Measurements from ENCODE around the gene ESRRG.
"Not testable (repeated sequence)": the region's sequence is repeated elsewhere in the genome, so short reads cannot be mapped to it uniquely, and the experiment has no call there.

ESRRG gene

DNA sequence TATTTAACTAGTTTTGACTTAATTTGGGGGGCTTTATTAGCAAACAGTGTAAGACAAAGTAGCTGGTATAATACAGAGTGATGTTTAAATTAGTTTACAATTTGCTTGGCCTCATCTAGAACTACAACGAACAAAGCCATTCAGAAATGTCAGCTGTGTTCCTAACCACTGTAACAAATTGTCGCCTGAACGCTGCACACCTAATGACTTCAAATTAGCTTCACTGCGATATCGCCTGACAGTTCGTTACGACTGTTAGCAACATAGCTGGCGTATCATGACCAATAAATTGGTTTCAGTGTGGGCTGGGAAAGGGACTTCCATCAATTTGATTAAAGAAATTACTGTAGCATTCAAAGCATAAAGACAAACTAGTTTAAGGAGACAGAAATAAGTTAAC lies 160.1 kb downstream of the ESRRG start:
- DNase-seq (ENCODE audit: low spot score): no peak

- DNase-seq (ENCODE audit: low spot score): peak; percentile 32
Measured at GRCh38 chr1:216562383-216562782, 160.8 kb downstream of the ESRRG start.

- no peak for DNase-seq (ENCODE audit: low spot score)
Measured at GRCh38 chr1:216560527-216560926, 162.7 kb downstream of the ESRRG start.

GRCh38 chr1:216559359-216559758 lies 163.9 kb downstream of the ESRRG start:
- no peak for DNase-seq (ENCODE audit: low spot score)

GRCh38 chr1:216555653-216556052 lies 167.6 kb downstream of the ESRRG start:
- DNase-seq (ENCODE audit: low spot score): no peak

DNA sequence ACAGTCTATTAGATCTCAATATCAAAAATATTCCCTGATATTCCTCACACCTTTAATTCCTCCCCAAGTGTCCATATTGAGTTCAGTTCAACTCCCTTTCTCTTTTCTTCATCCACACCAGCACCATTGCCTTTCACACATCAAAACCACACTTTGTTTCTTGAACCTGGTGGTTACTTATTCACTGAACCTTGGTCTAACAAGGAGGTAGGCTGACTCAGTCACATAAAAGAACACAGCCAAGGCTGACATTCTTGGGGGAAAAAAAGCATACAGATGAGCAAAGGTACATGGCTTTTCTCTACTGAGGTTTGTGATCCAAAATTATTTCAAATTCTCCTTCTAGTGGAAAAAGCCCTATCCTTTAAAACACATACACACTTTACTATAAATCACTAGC lies 168.3 kb downstream of the ESRRG start:
- no peak for DNase-seq (ENCODE audit: low spot score)

- DNase-seq (ENCODE audit: low spot score): no peak
Measured at GRCh38 chr1:216553766-216554165, 169.5 kb downstream of the ESRRG start.

DNA sequence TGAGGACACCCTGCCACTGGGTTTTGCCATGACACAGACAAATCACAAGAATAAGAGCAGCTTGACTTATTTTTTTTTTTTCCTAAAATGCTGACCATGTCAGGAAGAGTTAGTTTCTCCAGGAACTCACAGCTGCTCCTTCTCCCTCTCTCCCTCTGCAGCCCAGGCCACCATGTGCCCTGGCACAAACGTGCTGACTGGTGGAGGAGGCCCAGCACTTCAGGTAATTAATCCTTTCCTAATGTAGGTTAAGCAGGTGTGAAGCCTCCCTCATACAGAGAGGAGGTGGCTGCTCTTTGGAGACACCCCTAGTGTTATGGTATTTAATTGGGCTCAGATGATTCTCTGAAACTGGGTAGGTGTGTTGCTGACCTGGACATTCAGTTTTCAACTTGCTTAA lies 170.2 kb downstream of the ESRRG start:
- DNase-seq (ENCODE audit: low spot score): no peak

- no peak for DNase-seq (ENCODE audit: low spot score)
Measured at GRCh38 chr1:216549796-216550195, 173.4 kb downstream of the ESRRG start.

DNA sequence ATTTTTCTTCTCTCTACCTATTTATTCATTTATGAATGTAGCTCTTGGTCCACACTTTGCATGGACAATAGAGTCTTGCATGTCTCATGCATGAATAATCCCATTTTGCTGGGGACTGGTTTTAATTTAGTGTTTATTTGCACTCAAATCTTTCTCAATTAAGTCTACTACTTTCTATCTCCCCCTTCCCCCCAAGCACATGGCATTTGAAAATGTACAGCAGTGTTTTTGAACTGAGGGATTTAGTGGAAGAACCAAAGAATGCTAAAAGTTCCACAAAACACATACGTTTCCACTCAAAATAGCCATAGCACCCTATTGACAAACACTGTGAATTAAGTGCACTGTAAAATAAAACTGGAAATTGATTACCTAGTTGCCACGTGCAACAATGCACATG lies 180.5 kb downstream of the ESRRG start:
- DNase-seq (ENCODE audit: low spot score): no peak

DNA sequence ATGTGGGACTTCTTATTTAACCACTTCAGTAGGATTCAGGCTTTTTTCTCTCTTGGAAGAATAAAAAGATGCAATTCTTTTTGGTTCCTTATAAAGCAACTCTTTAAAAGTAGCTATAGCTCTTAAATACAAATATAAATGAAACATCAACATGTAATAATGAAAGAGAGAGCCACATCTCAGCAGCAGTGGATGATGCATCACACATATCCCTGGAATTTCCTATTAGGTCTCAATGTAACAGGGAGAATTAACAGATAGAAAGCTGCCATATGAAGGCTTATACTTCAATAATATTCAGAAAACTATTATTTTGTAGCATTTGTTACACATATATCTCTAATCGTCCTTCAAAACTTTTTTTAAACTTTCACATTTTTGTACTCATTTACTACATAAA lies 181.0 kb downstream of the ESRRG start:
- no peak for DNase-seq (ENCODE audit: low spot score)

DNA sequence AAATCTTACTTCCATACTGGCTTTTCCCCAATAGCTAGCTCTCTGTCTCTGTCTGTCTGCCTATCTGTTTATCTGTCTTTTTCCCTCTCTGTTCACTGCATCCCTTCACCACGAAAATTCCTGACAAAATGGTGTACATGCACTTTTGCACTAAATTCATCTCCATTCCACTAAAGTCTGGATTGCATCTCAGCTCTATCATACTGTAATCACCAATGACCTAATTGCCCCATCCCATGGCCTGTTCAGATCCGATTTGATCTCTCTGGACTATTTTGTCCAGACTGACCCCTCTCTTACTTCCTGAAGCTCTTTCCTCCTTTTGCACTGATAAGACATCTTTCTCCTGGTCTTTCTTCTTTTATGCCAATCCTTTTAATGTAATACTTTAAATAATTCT lies 187.5 kb downstream of the ESRRG start:
- no peak for DNase-seq (ENCODE audit: low spot score)

DNA sequence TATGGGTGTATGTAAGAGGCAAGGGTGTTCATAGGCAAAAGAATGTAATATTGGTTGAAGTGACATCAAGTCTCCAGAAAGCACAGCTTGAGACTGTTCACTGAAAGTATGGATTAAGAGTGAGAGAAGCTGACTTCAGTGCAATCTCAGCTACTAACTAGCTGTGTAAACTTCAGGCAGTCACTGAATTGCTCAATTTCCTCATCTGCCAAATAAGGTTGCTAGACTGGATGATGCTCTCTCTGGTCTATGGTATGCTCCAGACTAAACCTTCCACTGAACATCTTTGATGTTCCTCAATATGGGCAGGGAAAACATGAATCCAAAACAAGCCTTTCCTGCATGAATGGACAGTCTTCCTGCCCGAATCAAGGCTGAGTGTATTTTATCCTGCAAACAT lies 188.2 kb downstream of the ESRRG start:
- DNase-seq (ENCODE audit: low spot score): no peak

GRCh38 chr1:216533776-216534175 lies 189.5 kb downstream of the ESRRG start:
- no peak for DNase-seq (ENCODE audit: low spot score)

- peak; percentile 63 for DNase-seq (ENCODE audit: low spot score)
Measured at GRCh38 chr1:216532251-216532798, 190.9 kb downstream of the ESRRG start.

GRCh38 chr1:216531263-216532239 lies 191.7 kb downstream of the ESRRG start:
- DNase-seq (ENCODE audit: low spot score): peak; percentile 33

GRCh38 chr1:216529851-216530250 lies 193.4 kb downstream of the ESRRG start:
- DNase-seq (ENCODE audit: low spot score): not testable (repeated sequence)

DNA sequence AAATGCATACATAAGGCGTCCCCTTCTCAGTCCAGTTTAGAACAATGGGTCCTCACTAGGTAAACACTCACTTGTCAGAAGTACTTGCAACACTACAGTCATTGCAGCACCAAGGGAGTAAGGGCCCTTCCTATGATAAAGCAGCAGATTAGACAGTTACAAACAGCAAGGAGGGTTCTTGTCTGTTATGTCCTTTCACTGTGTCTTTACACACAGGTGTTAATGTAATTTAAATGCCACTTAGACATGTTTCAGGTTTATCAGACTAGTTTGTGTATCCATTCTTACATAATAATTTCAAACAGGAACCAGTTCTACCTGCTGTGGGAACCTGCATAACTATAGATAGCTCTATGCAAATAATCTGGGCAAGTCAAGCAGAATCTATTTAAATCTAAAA lies 194.4 kb downstream of the ESRRG start:
- DNase-seq (ENCODE audit: low spot score): no peak

GRCh38 chr1:216523449-216524190 lies 199.6 kb downstream of the ESRRG start:
- no peak for DNase-seq (ENCODE audit: low spot score)

- DNase-seq (ENCODE audit: low spot score): no peak
Measured at GRCh38 chr1:216523043-216523442, 200.2 kb downstream of the ESRRG start.

- DNase-seq (ENCODE audit: low spot score): no peak
Measured at GRCh38 chr1:216521477-216521876, 201.8 kb downstream of the ESRRG start.

DNA sequence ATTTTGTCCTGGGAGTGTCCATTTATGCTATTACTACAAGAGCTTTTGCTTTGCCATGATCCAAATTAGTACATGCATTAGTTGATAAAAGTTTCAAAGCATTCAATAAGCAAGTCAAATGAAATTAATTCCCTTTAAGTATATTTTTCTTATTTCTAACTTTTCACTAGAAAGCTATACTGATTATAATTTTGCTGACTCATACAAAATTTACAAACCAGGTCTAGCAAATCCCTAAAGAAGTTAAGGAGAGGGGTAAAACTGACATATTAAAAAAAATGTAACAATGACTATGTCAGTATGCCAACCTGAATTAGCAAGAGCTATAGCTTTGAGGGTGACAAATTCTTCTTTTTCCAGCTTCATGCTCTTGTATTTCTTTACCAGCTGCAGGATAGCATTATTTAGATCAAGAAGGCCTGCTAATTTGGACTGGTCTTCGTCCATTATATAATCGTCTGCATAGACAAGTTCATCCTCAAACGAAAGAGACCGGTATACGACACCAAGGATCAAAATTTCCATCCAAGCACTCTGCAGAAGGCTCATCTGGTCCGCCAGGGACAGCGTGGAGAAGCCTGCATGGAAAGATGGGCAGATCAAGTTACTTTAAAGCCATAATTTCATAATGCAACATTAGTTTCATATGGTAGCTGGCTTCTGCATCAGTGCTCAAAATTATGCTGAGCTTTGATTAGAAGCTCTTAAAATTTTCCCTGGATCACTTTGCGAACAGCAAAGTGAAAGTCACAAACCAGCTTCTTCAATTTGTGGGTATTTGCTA lies 204.2 kb downstream of the ESRRG start:
- DNase-seq (ENCODE audit: low spot score): no peak
